ENCODE results near the gene CHMP1B. TPM values are rescaled to one million over a fixed set of nuclear protein-coding genes. Genes with fewer than 3 reads are reported as not detected.

Gene CHMP1B
- total and polyA plus RNA-seq, 9 of the 15 experiments (the other 6 are each of a cell fraction or from before 2014, with no cell fraction given), result 12.3 to 29.9 (median 19.0) TPM

- TF ChIP-seq VEZF1 (CRISPR knock-in tag; IDR thresholded peaks at IDR 0.05) (no peak), ZC3H4 (CRISPR knock-in tag; IDR thresholded peaks at IDR 0.05; ENCODE audit: borderline replicate concordance) (no peak), SRF (CRISPR knock-in tag; IDR thresholded peaks at IDR 0.05) (no peak), SOX6 (IDR thresholded peaks at IDR 0.05) (peak; percentile 86), CREM (IDR thresholded peaks at IDR 0.05; ENCODE audit: low read depth) (no peak), ZNF551 (CRISPR knock-in tag; IDR thresholded peaks at IDR 0.05) (no peak), EP300 (IDR thresholded peaks at IDR 0.05; ENCODE audit: low read length) (peak; percentile 37; the same call in 1 of the 2 replicates), NRF1 (conservative IDR thresholded peaks at IDR 0.05 in 1 of 2, IDR thresholded peaks at IDR 0.05 in 1 of 2) (peak; percentile 32 to 57; a peak in 2 of 4 replicates), ELF4 (CRISPR knock-in tag; IDR thresholded peaks at IDR 0.05) (no peak), DLX4 (CRISPR knock-in tag; IDR thresholded peaks at IDR 0.05) (no peak), ZNF311 (CRISPR knock-in tag; IDR thresholded peaks at IDR 0.05) (no peak), LCOR (CRISPR knock-in tag; IDR thresholded peaks at IDR 0.05) (no peak), NCOR1 (IDR thresholded peaks at IDR 0.05) (peak; percentile 65), PHTF2 (CRISPR knock-in tag; IDR thresholded peaks at IDR 0.05) (no peak), NFIC (IDR thresholded peaks at IDR 0.05) (0 out of 2 replicates have a peak, but pooled peaks have one; percentile 12), ADNP (tag; IDR thresholded peaks at IDR 0.05) (no peak), PATZ1 (CRISPR knock-in tag; IDR thresholded peaks at IDR 0.05; ENCODE audit: borderline replicate concordance) (no peak), TAL1 (IDR thresholded peaks at IDR 0.05) (peak; percentile 76), CHAMP1 (IDR thresholded peaks at IDR 0.05) (no peak), BRCA1 (IDR thresholded peaks at IDR 0.05) (no peak), BRCA1 (CRISPR knock-in tag; IDR thresholded peaks at IDR 0.05) (no peak), MLLT1 (IDR thresholded peaks at IDR 0.05) (peak in 1 of 2 experiments; percentile 64; a peak in 2 of 4 replicates)
Measured at GRCh38 chr18:11880586-11881304, 29.5 kb downstream of the CHMP1B start (continued).
